GM12872 (cell line): ENCODE measurements around the gene MPST.

Experiments used
- TF ChIP-seq, protein P1 (sequence below): IDR thresholded peaks from 3 replicates; pipeline ENCODE4 v1.5.1; 2011; ENCODE audit warnings: low read depth, mild to moderate bottlenecking, low read length, moderate library complexity; ENCODE audit not compliant: insufficient read depth

The MPST gene

DNA sequence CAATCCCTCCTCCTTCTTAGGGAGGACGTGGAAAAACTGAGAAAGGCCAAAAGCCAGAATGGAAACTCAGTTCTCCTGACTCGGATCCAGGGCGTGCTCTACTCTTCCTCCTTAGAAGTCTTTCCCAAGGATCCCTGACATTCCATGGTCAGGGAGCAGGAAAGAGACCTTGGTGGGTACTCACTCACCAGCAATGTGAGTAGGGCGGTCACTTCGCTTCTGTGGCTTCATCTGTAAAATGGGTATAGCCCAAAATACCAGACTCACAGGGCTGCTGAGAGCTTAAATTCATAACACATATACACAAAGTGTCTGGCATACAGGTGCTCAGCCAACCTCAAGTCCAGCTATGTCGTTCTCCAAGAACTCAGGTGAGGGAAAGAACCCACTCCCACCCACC is 31.4 kb downstream of the MPST start:
- TF ChIP-seq, protein P1, sequence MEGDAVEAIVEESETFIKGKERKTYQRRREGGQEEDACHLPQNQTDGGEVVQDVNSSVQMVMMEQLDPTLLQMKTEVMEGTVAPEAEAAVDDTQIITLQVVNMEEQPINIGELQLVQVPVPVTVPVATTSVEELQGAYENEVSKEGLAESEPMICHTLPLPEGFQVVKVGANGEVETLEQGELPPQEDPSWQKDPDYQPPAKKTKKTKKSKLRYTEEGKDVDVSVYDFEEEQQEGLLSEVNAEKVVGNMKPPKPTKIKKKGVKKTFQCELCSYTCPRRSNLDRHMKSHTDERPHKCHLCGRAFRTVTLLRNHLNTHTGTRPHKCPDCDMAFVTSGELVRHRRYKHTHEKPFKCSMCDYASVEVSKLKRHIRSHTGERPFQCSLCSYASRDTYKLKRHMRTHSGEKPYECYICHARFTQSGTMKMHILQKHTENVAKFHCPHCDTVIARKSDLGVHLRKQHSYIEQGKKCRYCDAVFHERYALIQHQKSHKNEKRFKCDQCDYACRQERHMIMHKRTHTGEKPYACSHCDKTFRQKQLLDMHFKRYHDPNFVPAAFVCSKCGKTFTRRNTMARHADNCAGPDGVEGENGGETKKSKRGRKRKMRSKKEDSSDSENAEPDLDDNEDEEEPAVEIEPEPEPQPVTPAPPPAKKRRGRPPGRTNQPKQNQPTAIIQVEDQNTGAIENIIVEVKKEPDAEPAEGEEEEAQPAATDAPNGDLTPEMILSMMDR, result no peak

GRCh38 chr22:37051391-37052385 is 32.1 kb downstream of the MPST start, which contains the start of gene KCTD17:
Gene KCTD17 (plus strand): TSS chr22:37051742. CDS start chr22:37051761, 19 bp downstream.
- TF ChIP-seq, protein P1, result no peak

- TF ChIP-seq, protein P1, result no peak
Observed at GRCh38 chr22:37052386-37053309, 33.1 kb downstream of the MPST start.

GRCh38 chr22:37053310-37054055 is 33.9 kb downstream of the MPST start:
- TF ChIP-seq, protein P1, result no peak

- TF ChIP-seq, protein P1, result no peak
Observed at GRCh38 chr22:37054056-37054395, 34.5 kb downstream of the MPST start.

DNA sequence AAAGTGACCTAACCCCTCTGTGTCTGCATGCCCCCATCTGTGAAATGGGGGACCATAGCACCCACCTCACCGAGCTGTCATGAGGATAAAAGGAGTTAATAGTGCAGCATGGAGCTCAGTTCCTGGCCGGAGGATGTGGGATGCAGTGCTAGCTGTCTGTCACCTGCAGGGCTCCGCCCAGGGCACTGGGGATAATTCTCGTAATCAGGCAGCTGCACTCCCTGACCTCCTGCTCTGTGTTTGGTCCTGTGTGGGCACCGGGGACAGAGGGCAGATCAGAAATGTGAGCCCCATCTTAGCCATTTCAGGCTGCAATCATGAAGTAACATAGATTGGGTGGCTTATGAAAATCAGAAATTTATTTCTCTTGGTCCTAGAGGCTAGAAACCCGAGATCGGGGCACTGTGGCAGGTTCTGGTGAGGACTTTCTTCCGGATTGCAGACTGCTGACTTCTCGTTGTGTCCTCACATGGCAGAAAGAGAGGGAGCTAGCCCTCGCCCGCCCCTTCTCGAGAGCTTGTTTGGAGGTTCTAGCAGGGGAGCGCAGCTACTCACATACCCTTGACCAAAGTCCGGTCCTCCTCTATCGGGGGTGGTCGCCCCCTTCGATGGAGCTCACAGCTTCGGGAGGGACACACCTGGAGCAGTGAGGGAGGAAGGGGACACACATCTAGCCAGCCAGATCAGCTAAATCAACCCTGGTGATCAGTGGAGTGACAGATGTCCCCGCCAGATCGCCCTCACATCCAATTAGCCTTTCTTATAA is 35.2 kb downstream of the MPST start:
- TF ChIP-seq, protein P1, result no peak
